Prostate gland (tissue), 2 donors: ENCODE measurements around the gene ROBO2.

Experiments used
- CTCF ChIP-seq, 4 experiments: fragments of 200-600 bp in 2 of 4; fragments of 450-650 bp in 2 of 4; sonication (generic) in 2 of 4; IDR thresholded peaks; 1 replicate in 3 of 4; 2 replicates in 1 of 4; pipeline ENCODE4 v1.5.1; 2016 to 2019; ENCODE audit warnings: antibody characterized with exemption in 4 of 4, mild to moderate bottlenecking in 2 of 4, moderate library complexity in 2 of 4
- POLR2A ChIP-seq: fragments of 450-650 bp; IDR thresholded peaks from one replicate; pipeline ENCODE4 v1.6.1; 2016; ENCODE audit warnings: antibody characterized with exemption, mild to moderate bottlenecking
- POLR2AphosphoS5 ChIP-seq: sonication (generic); formaldehyde crosslinking; IDR thresholded peaks from one replicate; pipeline ENCODE4 v1.6.1; 2017; ENCODE audit warnings: antibody characterized with exemption

- TF ChIP-seq CTCF (IDR thresholded peaks at IDR 0.05) = no peak
- no peak for TF ChIP-seq POLR2AphosphoS5
- TF ChIP-seq POLR2A = no peak
Observed at GRCh38 chr3:77427528-77427927, 387.6 kb downstream of the ROBO2 start.
